ENCODE results near the gene MAGI2.

Gene MAGI2

DNA sequence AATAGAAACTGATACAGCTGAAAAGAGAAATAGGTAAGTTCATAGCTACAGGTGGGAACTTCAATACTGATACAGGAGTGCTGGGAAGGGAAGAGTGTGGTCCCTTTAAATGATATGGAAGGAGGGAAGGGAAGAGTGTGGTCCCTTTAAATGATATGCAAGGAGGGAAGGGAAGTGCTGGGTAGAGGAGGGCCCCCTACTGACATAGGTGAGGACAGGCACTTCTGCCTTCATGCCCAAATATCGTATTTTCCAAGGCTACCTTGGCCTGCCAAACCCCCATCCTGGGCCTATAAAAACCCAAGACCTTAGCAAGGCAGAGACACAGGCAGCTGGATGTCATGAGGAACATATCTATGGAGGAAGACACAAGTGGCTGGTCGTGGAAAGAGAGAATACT is 92.3 kb downstream of the MAGI2 start:
- no peak for FAIRE-seq

DNA sequence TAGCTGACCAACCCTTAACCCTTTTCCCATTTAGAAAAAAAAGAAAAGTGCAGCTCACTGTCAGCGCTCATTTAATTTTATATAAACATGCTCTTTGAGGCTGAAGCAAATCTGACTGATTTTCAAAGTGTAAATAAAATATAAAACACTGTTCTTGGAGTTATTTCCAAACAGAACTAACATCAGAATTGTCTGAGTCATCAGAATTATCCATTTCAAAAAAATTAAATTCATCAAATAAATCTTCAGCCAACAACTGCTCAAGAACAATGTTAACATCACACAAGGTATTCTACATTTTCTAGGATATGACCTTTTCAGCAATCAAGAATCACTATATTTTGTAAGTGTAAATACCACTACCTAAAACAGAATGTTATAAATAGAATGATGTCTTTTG is 93.6 kb downstream of the MAGI2 start:
- FAIRE-seq = no peak

DNA sequence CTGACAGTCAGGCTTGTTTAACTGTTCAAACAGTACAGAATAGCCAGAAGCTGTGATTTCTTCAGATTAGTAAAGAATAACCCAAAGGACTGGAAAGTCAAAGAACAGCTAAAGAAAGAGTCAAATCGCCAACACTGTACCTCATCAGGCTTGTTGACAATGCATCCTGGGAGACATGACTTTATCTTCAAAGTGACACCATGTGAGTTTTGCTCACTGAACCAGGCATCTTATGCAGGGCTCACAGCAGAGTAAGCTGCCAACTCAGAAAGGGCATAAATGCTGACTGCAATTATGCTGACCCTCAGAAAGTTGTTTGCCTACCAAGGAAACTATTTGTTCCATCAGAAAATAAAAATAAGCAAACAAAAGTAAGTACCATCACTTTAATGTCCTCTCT is 96.4 kb downstream of the MAGI2 start:
- FAIRE-seq = no peak

DNA sequence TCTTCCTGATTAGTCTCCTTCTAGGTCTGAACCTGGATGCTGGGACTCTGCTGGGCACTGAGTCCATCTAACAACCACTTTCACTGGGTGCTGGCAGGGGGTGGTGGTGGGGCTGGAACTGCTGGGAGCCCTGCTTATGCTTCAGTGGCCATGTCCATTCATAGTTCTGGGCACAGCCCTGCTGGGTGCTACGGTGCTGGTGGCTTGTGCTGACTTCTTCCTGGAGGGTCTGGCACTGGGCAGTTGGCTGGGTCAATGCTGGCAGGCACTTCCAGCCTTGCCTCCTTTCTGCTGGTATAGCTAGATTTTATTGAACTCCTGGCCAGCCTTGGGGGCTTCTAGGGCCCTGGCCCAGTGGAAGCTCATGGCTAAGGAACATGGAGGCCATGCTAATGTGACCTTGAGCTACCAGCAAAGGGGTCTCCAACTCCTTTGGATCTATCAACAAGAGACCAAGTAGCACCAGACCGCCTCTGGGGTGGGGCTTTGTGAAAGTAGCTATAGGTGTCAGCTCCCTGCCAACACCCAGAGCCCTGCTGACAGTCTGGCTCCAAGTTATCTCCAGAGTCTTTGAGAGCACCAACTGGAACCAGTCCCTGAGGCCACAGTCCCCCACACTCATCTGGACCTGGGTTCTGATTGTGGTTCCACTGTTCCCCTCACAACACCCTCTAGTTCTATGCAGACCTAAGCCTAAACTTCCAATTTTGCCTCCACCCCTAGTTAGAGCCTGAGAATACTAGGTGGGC is 99.6 kb downstream of the MAGI2 start:
- no peak for FAIRE-seq

DNA sequence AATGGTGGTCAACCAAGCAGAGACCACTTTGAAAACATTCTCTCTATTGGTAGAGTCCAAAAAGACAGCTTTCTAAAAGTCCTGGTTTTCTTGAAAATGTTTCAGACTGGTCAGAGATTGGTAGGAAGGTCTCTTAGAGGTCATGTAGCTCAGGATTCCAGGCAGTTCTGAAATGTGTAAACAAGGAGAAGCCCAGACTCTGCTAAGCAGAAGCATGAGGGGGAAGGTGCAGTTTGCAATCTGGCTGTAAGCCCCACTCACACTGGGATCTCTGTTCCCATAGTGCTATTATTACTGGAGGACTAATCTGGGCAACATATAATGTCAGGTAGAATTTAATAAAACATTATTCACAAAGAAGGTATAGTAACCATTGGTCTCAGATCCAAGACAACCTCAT is 101.1 kb downstream of the MAGI2 start:
- FAIRE-seq = no peak

GRCh38 chr7:79347351-79347750 is 106.1 kb downstream of the MAGI2 start:
- no peak for FAIRE-seq

DNA sequence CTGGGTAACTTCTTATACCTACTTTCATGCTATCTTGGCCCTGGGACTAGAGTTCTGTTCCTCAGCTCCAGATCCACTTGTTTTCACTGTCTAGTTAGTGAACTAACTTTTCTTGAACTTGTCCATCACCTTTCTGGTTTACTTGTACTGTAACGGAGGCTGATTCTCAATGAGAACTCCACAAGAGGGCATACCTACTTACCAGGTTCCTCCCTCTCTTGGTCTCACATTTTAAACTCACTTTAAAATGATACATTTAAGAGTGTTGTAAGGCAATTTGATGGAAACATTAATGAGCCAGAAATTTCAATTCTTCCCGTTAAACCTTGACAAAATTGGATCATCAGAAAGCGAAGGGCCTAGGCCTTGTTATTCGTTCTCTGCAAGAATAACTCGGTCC is 111.6 kb downstream of the MAGI2 start:
- FAIRE-seq = no peak

- FAIRE-seq = no peak
Observed at GRCh38 chr7:79340212-79340611, 113.3 kb downstream of the MAGI2 start.

DNA sequence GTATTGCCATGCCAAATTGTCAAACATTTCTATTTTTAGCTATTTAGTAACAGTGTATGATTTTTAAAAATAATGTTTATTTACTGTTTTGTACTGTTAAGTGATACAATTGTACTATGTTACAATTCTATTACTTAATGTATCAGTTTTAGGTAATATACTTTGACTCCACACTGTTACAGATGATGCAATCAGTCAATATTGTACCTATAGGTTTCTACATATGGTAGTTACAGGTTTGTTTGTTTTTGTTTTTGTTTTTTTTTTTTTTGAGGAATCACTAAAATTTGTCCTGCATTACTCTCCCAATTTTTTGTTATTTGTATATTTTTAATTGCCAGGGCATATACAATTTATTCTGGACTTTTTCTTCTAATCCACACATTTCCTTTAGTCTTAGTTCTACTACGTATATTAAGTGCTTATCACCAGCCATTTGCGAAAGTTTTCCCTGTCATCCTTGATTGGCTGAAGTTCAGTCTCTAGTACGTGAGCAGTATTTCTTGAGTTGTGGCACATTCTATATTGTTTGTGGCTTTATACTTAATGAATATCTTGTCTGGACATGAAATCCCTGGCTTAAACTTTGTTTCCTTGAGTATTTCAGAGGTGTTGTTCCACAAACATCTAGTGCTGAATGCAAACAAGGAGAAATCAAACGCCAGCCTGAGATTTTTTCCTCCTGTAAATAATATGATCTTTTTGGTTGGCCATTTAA is 114.1 kb downstream of the MAGI2 start:
- FAIRE-seq = peak; percentile 8

DNA sequence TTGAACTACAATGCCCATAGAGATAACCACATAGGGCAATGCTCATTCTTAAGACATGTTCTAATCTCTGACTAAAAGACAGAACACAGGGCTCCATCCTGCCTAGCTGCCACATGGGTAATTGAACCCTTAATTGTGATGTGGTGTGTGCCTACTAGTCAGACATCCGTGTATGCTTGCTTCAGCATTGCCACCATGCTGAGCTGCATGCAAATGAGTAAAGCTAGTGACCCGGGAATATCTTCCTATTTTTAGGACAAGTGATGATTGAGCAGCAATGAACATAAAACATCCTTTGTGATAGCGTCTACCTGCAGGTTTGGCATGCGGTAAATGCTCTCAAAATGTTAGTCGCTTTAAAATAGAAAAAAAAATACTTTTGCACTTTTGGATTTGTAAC is 115.8 kb downstream of the MAGI2 start:
- FAIRE-seq = no peak

GRCh38 chr7:79334841-79335240 is 118.6 kb downstream of the MAGI2 start:
- FAIRE-seq = no peak

DNA sequence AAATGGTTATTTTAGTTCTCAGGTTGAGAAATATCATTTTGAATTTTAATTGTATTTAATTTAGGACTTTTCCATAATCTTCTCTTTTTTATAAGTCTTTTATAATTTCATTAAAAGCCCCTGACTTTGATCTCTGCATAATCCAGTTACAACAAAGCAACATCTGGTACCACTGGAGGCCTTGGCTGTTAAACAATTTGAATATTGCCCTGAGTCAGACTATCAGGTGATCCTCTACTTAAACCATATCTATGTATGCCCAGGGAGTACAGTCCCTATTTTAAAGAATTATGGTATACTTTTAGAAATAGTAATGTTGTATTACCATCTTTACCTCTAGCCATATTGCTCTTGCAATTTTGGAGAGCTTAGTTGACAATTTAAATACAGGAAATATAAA is 119.1 kb downstream of the MAGI2 start:
- FAIRE-seq = no peak

- no peak for FAIRE-seq
Observed at GRCh38 chr7:79332091-79332490, 121.4 kb downstream of the MAGI2 start.

DNA sequence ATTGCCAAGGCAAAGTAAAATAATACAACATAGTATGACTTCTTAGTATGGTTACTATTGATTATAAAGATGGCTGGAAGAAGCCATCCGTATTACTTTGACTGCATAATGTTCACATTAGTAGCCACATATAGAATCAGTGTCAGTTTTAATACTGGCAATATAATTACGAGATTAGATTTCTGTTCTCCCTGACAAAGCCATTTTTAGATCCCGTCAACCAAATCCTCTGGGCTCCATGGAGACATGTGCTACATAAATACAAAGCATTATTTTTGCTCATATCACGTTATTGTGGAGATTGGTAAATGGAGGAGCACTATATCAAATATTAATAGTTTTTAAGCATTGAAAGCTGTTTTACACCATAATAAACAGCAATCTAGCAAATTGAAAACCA is 124.0 kb downstream of the MAGI2 start:
- no peak for FAIRE-seq

- peak; percentile 35 for FAIRE-seq
Observed at GRCh38 chr7:79320741-79321473, 132.6 kb downstream of the MAGI2 start.

- no peak for FAIRE-seq
Observed at GRCh38 chr7:79319369-79319768, 134.1 kb downstream of the MAGI2 start.

- FAIRE-seq = no peak
Observed at GRCh38 chr7:79317728-79318127, 135.7 kb downstream of the MAGI2 start.

GRCh38 chr7:79312022-79312421 is 141.4 kb downstream of the MAGI2 start:
- no peak for FAIRE-seq

DNA sequence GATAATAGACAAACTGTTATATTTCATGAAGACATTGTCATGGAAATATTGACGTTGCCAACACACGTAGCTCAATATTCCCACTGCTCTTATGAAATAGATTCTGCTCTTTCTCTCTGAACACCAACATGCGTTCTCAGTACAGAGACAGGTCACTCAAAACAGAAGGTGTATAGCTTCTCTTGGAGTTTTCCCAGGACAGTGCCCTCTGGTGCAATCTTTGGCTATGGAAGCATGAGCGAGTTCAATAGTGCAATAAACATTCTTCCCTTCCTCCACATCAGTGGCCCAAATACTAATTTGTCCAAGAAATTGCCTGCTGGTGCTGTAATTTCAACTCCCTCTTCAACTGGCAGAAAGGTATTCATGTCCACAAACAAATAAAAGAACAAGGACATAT is 145.3 kb downstream of the MAGI2 start:
- no peak for FAIRE-seq

DNA sequence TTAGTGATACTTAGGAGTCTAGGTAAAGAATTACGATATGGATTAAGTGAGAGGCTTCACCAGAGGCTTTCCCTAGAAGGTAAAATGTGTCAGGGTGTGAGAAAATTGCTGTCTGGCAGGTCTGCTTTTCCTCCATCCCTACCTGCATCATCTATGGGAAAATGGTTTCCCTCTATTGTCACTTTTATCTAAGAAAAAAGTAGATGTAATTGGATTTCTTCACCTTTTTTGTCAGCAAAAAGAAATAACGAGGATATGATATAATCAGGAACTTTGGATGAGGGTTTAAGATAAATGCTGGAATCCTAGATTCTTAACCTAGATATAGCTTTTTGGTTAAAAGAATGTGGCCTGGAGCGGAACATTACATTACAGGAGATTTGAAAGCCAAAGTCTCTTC is 146.1 kb downstream of the MAGI2 start:
- no peak for FAIRE-seq

DNA sequence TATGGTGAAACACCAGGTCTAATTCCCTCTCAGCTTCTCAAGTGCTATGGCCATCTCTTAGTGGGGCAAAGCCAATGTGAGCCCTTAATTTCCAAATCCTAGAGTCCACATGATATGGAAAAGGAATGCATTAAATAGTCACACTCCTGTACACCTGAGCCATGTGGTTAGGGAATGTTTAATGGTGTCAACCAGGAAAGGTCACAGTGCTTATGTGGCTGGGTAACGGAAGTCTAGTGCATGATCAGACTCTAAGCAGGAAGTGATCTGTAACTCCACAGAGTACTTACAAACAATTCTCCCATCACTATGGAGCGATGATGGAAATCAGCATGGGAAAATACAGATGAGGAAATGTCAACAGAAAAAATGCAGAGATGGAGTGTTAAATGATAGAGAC is 148.8 kb downstream of the MAGI2 start:
- no peak for FAIRE-seq

DNA sequence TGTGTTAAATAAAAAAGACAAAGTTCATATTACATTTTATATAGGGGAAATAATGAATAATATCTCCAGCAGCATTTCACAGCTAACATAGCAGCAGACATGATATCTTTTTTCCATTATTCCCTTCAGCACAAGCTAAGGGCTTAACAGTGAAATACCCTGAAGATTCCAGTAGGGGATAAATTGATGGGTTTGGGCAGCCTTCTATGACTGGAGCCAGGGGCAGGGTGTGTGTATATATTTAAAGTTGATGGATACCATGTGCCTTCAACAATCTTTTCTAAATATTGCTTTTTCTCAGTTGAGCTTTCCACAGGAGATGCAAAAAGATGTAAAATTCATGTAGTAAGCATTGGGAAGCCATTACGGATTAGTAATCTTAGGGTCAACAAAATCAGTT is 151.2 kb downstream of the MAGI2 start:
- no peak for FAIRE-seq

GRCh38 chr7:79301419-79301818 is 152.0 kb downstream of the MAGI2 start:
- FAIRE-seq = no peak

DNA sequence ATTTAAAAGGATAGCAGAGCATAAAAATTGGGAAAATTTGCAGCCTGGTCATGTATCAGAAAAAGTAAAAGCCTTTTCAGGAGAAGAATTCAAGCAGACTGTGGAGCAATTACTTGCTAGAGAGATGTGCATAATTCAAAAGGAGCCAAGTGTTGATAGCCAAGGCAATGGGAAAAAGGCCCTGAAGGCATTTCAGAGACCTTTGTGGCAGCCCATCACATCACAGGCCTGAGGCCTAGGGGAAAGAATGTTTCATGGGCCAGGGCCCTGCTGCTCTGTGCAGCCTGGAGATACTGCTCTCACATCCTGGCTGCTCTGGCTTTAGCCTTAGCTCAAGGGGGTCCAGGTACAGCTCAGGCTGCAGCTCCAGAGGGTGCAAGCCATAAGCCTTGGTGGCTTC is 152.9 kb downstream of the MAGI2 start:
- no peak for FAIRE-seq
